Prostate gland (tissue), 2 donors: ENCODE results near the gene PRRT4.

ENCODE experiments used
- POLR2A ChIP-seq: fragments of 450-650 bp; IDR thresholded peaks from one replicate; pipeline ENCODE4 v1.6.1; 2016; ENCODE audit warnings: antibody characterized with exemption, mild to moderate bottlenecking
- POLR2AphosphoS5 ChIP-seq: sonication (generic); formaldehyde crosslinking; IDR thresholded peaks from one replicate; pipeline ENCODE4 v1.6.1; 2017; ENCODE audit warnings: antibody characterized with exemption
- TF ChIP-seq, protein P1 (sequence below), 4 experiments: fragments of 200-600 bp in 2 of 4; fragments of 450-650 bp in 2 of 4; sonication (generic) in 2 of 4; IDR thresholded peaks; 1 replicate in 3 of 4; 2 replicates in 1 of 4; pipeline ENCODE4 v1.5.1; 2016 to 2019; ENCODE audit warnings: antibody characterized with exemption in 4 of 4, mild to moderate bottlenecking in 2 of 4, moderate library complexity in 2 of 4

DNA sequence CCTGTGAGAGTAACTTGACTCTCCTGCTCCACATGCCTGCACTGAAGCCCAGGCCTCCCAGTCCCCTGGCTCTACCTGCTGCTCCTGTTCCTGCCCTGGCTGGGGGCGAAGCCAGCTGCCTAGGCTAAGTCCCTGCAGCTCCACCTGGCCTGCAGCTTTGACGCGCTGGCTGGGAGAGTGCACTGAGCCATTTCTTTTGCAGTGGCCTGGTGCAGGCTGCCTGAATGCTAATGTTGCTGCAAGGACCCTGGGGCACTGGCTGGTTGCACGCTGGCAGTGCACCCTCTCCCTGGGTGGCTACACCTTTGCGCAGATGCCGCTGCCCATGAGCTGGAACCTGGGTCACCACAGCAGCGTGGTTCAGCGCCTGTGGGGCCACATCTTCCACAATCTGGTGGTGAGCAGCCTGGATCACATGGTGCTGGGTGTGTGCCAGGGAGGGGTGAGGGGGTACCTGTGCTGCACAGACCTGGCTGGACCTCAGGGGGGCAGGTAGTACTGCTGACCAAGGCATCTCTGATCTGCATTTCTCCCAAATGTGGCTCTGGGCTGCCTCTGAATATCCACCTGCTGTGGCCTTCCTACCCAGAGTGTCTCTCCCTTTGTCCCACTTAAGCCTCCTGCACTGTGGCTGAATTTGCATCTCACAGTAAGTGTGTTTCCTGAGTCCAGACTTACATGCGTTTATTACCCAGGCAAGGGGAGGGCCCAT is 28.3 kb upstream of the PRRT4 start:
- TF ChIP-seq, protein P1, sequence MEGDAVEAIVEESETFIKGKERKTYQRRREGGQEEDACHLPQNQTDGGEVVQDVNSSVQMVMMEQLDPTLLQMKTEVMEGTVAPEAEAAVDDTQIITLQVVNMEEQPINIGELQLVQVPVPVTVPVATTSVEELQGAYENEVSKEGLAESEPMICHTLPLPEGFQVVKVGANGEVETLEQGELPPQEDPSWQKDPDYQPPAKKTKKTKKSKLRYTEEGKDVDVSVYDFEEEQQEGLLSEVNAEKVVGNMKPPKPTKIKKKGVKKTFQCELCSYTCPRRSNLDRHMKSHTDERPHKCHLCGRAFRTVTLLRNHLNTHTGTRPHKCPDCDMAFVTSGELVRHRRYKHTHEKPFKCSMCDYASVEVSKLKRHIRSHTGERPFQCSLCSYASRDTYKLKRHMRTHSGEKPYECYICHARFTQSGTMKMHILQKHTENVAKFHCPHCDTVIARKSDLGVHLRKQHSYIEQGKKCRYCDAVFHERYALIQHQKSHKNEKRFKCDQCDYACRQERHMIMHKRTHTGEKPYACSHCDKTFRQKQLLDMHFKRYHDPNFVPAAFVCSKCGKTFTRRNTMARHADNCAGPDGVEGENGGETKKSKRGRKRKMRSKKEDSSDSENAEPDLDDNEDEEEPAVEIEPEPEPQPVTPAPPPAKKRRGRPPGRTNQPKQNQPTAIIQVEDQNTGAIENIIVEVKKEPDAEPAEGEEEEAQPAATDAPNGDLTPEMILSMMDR (IDR thresholded peaks at IDR 0.05): no peak
- TF ChIP-seq POLR2AphosphoS5: no peak
- no peak for TF ChIP-seq POLR2A
